T-helper 1 cell treated with Interleukin-12 subunit alpha and Interleukin-12 subunit beta and Interleukin-4 antibody, amounts not matched to agents 30 ng/mL and 1 ng/mL, for 36 hours (primary cell): ENCODE results near the gene ZIC5. TPM values are rescaled to one million over a fixed set of nuclear protein-coding genes. Genes with fewer than 3 reads are reported as not detected.

Source experiments
- intact Hi-C: fragments of 100-400 bp; cut with micrococcal nuclease; formaldehyde crosslinking; loops from one replicate; pipeline ENCODE4 v1.15.1; 2024
- total RNA-seq: library from RNA; stranded (reverse); gene quantifications from 2 replicates; pipeline ENCODE4 v1.2.3, GENCODE V29; 2022

Gene ZIC5
- total RNA-seq, 1 donor from 2014 or later, result not detected

GRCh38 chr13:99977912-99978798 lies 6.6 kb upstream of the ZIC5 start:
- intact Hi-C loops, result loop anchor here (2.0 to 5.0 kb wide), 3 partner anchors 17 to 1939 kb away; no protein-coding TSS in a partner anchor

GRCh38 chr13:99977334-99977911 lies 5.9 kb upstream of the ZIC5 start:
- intact Hi-C loops, result loop anchor here (2.0 to 5.0 kb wide), 3 partner anchors 17 to 1940 kb away; no protein-coding TSS in a partner anchor

- intact Hi-C loops, result loop anchor here (2.0 to 5.0 kb wide), 3 partner anchors 18 to 1941 kb away; no protein-coding TSS in a partner anchor
These were observed 5.0 kb upstream of the ZIC5 start for GRCh38 chr13:99976575-99976974.

GRCh38 chr13:99975626-99976025 lies 4.1 kb upstream of the ZIC5 start:
- intact Hi-C loops, result loop anchor here (2.0 to 5.0 kb wide), 4 partner anchors 15 to 1942 kb away; no protein-coding TSS in a partner anchor

GRCh38 chr13:99974939-99975561 lies 3.5 kb upstream of the ZIC5 start:
- intact Hi-C loops, result loop anchor here (2.0 to 5.0 kb wide), 3 partner anchors 14 to 1942 kb away; no protein-coding TSS in a partner anchor

GRCh38 chr13:99974296-99974938 lies 2.9 kb upstream of the ZIC5 start:
- intact Hi-C loops, result loop anchor here (2.0 kb wide), 1 partner anchor 14 kb away; no protein-coding TSS in a partner anchor

GRCh38 chr13:99973808-99974185 lies 2.2 kb upstream of the ZIC5 start:
- intact Hi-C loops, result loop anchor here (1.0 to 2.0 kb wide), 2 partner anchors 11 to 13 kb away; no protein-coding TSS in a partner anchor

GRCh38 chr13:99973163-99973807 lies 1.7 kb upstream of the ZIC5 start:
- intact Hi-C loops, result loop anchor here (1.0 kb wide), 1 partner anchor 11 kb away; no protein-coding TSS in a partner anchor

GRCh38 chr13:99972190-99972731 lies 694 bp upstream of the ZIC5 start:
- intact Hi-C loops, result no loop called here

GRCh38 chr13:99970651-99971575 lies 654 bp downstream of the ZIC5 start:
- intact Hi-C loops, result no loop called here

- intact Hi-C loops, result no loop called here
These were observed 1.5 kb downstream of the ZIC5 start for GRCh38 chr13:99969919-99970650.

- intact Hi-C loops, result no loop called here
These were observed 2.1 kb downstream of the ZIC5 start for GRCh38 chr13:99969453-99969918.

- intact Hi-C loops, result loop anchor here (1.0 kb wide), 1 partner anchor 8 kb away; no protein-coding TSS in a partner anchor
These were observed 2.8 kb downstream of the ZIC5 start for GRCh38 chr13:99968521-99969452.

- intact Hi-C loops, result loop anchor here (1.0 to 2.0 kb wide), 2 partner anchors 8 to 311 kb away; no protein-coding TSS in a partner anchor
These were observed 3.6 kb downstream of the ZIC5 start for GRCh38 chr13:99967869-99968520.

- intact Hi-C loops, result loop anchor here (2.0 kb wide), 1 partner anchor 311 kb away; no protein-coding TSS in a partner anchor
These were observed 4.1 kb downstream of the ZIC5 start for GRCh38 chr13:99967498-99967868.

- intact Hi-C loops, result loop anchor here (2.0 kb wide), 1 partner anchor 309 kb away; no protein-coding TSS in a partner anchor
These were observed 5.3 kb downstream of the ZIC5 start for GRCh38 chr13:99966064-99966805.
